Endothelial cell of umbilical vein (primary cell): ENCODE results near the gene MAST4. TPM values are rescaled to one million over a fixed set of nuclear protein-coding genes. Genes with fewer than 3 reads are reported as not detected.

Source experiments
- BruUV-seq: library from RNA; stranded (reverse); fragments of 400-500 nt; replicated peaks from 2 replicates; lab custom pipeline; 2021; lab: Mats Ljungman, UMichigan
- CTCF ChIA-PET: fragments of 300-600, 350-600 bp; sonication (Branson Sonifier 250); formaldehyde crosslinking; loops from one replicate; lab custom pipeline; 2021; ENCODE audit warnings: antibody characterized with exemption, inconsistent platforms; lab: Charles Lee
- POLR2A ChIA-PET: fragments of 300-600, 350-600 bp; sonication (Branson Sonifier 250); formaldehyde crosslinking; loops from one replicate; lab custom pipeline; 2021; ENCODE audit warnings: antibody characterized with exemption, inconsistent platforms; lab: Charles Lee
- DNase-seq: peaks from one replicate; pipeline ENCODE4 v3.0.0-alpha.2; 2011; ENCODE audit warnings: low read depth, low spot score
- FAIRE-seq: peaks from 2 replicates; lab custom pipeline; 2011; peaks lifted over from hg19 to GRCh38; lab: Jason Lieb, UNC
- H2AFZ ChIP-seq: 2 replicates; pipeline ENCODE4 v1.6.0; 2012; ENCODE audit warnings: low read depth, low read length, control low read depth, inconsistent platforms
- H3K27ac ChIP-seq: 2 replicates; pipeline ENCODE4 v1.5.1; 2011; ENCODE audit warnings: low read depth, mild to moderate bottlenecking, control low read depth, low read length, moderate library complexity; ENCODE audit not compliant: insufficient read depth
- H3K27me3 ChIP-seq, 2 experiments: 2 replicates each; pipeline versions ENCODE4 v1.6.0 to v1.6.1; 2011; ENCODE audit warnings: low read length in 2 of 2, mixed read lengths in 1 of 2; ENCODE audit not compliant: control insufficient read depth in 2 of 2, insufficient read depth in 2 of 2
- H3K36me3 ChIP-seq, 2 experiments: 2 replicates in 1 of 2; 3 replicates in 1 of 2; pipeline ENCODE4 v1.5.1; 2011; ENCODE audit warnings: low read length in 2 of 2, mild to moderate bottlenecking in 1 of 2, moderate library complexity in 1 of 2; ENCODE audit not compliant: control insufficient read depth in 2 of 2, insufficient read depth in 2 of 2; ENCODE audit errors: extremely low read depth in 1 of 2
- H3K4me1 ChIP-seq: 3 replicates; pipeline ENCODE4 v1.5.1; 2011; ENCODE audit warnings: mild to moderate bottlenecking, low read length; ENCODE audit not compliant: control insufficient read depth, insufficient read depth; ENCODE audit errors: extremely low read depth
- H3K4me2 ChIP-seq: 2 replicates; pipeline ENCODE4 v1.6.1; 2011; ENCODE audit warnings: low read length, control low read depth, mixed read lengths; ENCODE audit not compliant: insufficient read depth
- H3K4me3 ChIP-seq, 3 experiments: fragments of 200-600 bp in 1 of 3; sonication (generic), shearing (Covaris generic) in 1 of 3; replicated peaks in 1 of 3; 2 replicates each; pipeline ENCODE4 v1.5.1; 2011 to 2016; ENCODE audit warnings: control low read depth in 3 of 3, low read length in 3 of 3, mild to moderate bottlenecking in 2 of 3, inconsistent platforms in 1 of 3, low read depth in 1 of 3, moderate library complexity in 1 of 3; ENCODE audit not compliant: insufficient read depth in 1 of 3
- H3K79me2 ChIP-seq: 2 replicates; pipeline ENCODE4 v1.6.0; 2012; ENCODE audit warnings: low read length, inconsistent platforms; ENCODE audit not compliant: control insufficient read depth, insufficient read depth
- H3K9ac ChIP-seq: replicated peaks from 2 replicates; pipeline ENCODE3; 2011; ENCODE audit warnings: low read length, control low read depth; ENCODE audit not compliant: insufficient read depth; ENCODE audit errors: extremely low read depth
- H3K9me1 ChIP-seq: replicated peaks from 3 replicates; pipeline ENCODE4 v1.6.0; 2011; ENCODE audit warnings: mild to moderate bottlenecking, low read length; ENCODE audit not compliant: control insufficient read depth, insufficient read depth; ENCODE audit errors: extremely low read depth
- H3K9me3 ChIP-seq: replicated peaks from 2 replicates; pipeline ENCODE4 v1.5.1; 2012; ENCODE audit warnings: low read length, inconsistent platforms; ENCODE audit not compliant: control insufficient read depth, insufficient read depth
- H4K20me1 ChIP-seq: replicated peaks from 2 replicates; pipeline ENCODE3; 2011; ENCODE audit warnings: mild to moderate bottlenecking, low read length; ENCODE audit not compliant: control insufficient read depth, insufficient read depth; ENCODE audit errors: extremely low read depth
- CTCF ChIP-seq, 2 donors: IDR thresholded peaks; 1 replicate in 1 of 2; 2 replicates in 1 of 2; pipeline ENCODE4 v1.5.1; 2011; ENCODE audit warnings: low read length in 2 of 2, mild to moderate bottlenecking in 2 of 2, moderate library complexity in 2 of 2, control low read depth in 1 of 2, inconsistent platforms in 1 of 2, low read depth in 1 of 2; ENCODE audit not compliant: insufficient read depth in 1 of 2; ENCODE audit errors: extremely low read depth in 1 of 2
- EZH2 ChIP-seq: IDR thresholded peaks from 2 replicates; pipeline ENCODE4 v1.6.1; 2012; ENCODE audit warnings: borderline replicate concordance, low read depth, mild to moderate bottlenecking, moderate library complexity, low read length, inconsistent platforms; ENCODE audit not compliant: severe bottlenecking
- FOS ChIP-seq: IDR thresholded peaks from 2 replicates; pipeline ENCODE4 v1.6.1; 2011; ENCODE audit warnings: mild to moderate bottlenecking, low read length, moderate library complexity, borderline replicate concordance; ENCODE audit not compliant: insufficient read depth
- GATA2 ChIP-seq: IDR thresholded peaks from 2 replicates; pipeline ENCODE4 v1.7.0; 2011; ENCODE audit warnings: low read depth, mild to moderate bottlenecking, moderate library complexity, mixed read lengths, low read length; ENCODE audit not compliant: insufficient read length, insufficient read depth
- POLR2AphosphoS5 ChIP-seq: IDR thresholded peaks from 2 replicates; pipeline ENCODE4 v1.6.1; 2012; ENCODE audit warnings: low read depth, mild to moderate bottlenecking, control low read depth, low read length, moderate library complexity; ENCODE audit not compliant: insufficient read depth
- dilution Hi-C: fragments of 300-500 bp; cut with MboI; formaldehyde crosslinking; loops from one replicate; pipeline ENCODE4 v1.15.0; 2019; ENCODE audit warnings: low sequenced_read_pairs; ENCODE audit not compliant: extremely low pct_ligation_motif_present
- intact Hi-C: fragments of 100-400 bp; cut with micrococcal nuclease; formaldehyde crosslinking; loops from one replicate; pipeline ENCODE4 v1.10.0; 2022
- polyA plus RNA-seq, 4 experiments: library from polyadenylated mRNA; depleted of rRNA in 3 of 4; stranded (reverse) in 3 of 4; unstranded in 1 of 4; fragments of >200 nt; gene quantifications; 2 replicates each; pipeline versions ENCODE4 v1.2.1 to v1.2.3, GENCODE V29; 2011 to 2012; ENCODE audit warnings: missing spikeins in 1 of 4
- total RNA-seq: library from RNA; stranded (reverse); gene quantifications from 2 replicates; pipeline ENCODE4 v1.2.3, GENCODE V29; 2021

Gene MAST4
- total and polyA plus RNA-seq, 2 donors (not counting 3 experiments of a cell fraction or from before 2014, with no cell fraction given): 40.2 to 116 TPM

GRCh38 chr5:66986009-66986408 lies 389.8 kb downstream of the MAST4 start:
- no peaks in the 10 kb centered on the region for H4K20me1 ChIP-seq
- no peak overlapping the region for H2AFZ ChIP-seq
- no peak overlapping the region for H3K9ac ChIP-seq
- no peaks in the 10 kb centered on the region for H3K79me2 ChIP-seq
- no peak overlapping the region for H3K27ac ChIP-seq
- H3K36me3 ChIP-seq: no peaks in the 10 kb centered on the region
- H3K9me1 ChIP-seq: no peaks in the 10 kb centered on the region
- no TSS peak for BruUV-seq
- FAIRE-seq (no peak), DNase-seq (no peak)
- intact Hi-C loops: loop anchor here (5.0 kb wide), 2 partner anchors 106 to 179 kb away; no protein-coding TSS in a partner anchor
- CTCF ChIA-PET: interaction anchor here (1.0 to 2.9 kb wide), 5 partner anchors 29 to 221 kb away, joined by 4 to 15 read pairs (median 4); no protein-coding TSS in a partner anchor
- no peaks in the 10 kb centered on the region for H3K4me1 ChIP-seq
- dilution Hi-C loops: no loop called here
- no peak overlapping the region for H3K4me2 ChIP-seq
- H3K4me3 ChIP-seq: no peak overlapping the region
- no peaks in the 10 kb centered on the region for H3K9me3 ChIP-seq
- H3K27me3 ChIP-seq: no peaks in the 10 kb centered on the region
- TF ChIP-seq EZH2: no peak
- no peak for TF ChIP-seq CTCF (IDR thresholded peaks at IDR 0.05; ENCODE audit: extremely low read depth in 1 of 2, insufficient read depth in 1 of 2, low read depth in 1 of 2, low read length in 2 of 2)
- no peak for TF ChIP-seq GATA2
- no peak for TF ChIP-seq POLR2AphosphoS5
- TF ChIP-seq FOS: no peak
- POLR2A ChIA-PET: no interaction called here
